Measurements from ENCODE around the gene NOL3.

GRCh38 chr16:67177743-67178699 is 7.7 kb downstream of the NOL3 start:
- TF ChIP-seq CTCF (conservative IDR thresholded peaks at IDR 0.05; ENCODE audit: low read depth, low read length), result no peak
- TF ChIP-seq EZH2 (IDR thresholded peaks at IDR 0.05; ENCODE audit: low read length, unreplicated experiment), result no peak
- peak; percentile 69; the same call in 1 of the 2 replicates for TF ChIP-seq EZH2phosphoT487 (IDR thresholded peaks at IDR 0.05; ENCODE audit: borderline replicate concordance, low read length)

All from PC-3 (cell line).